GM08714 (cell line): ENCODE measurements around the gene PEX11B.
A peak's percentile ranks its signal among the peaks of the same experiment; 100 is the strongest.

Experiments used
- H3K4me3 ChIP-seq: fragments of 200-500 bp; sonication (Bioruptor generic); 2 replicates; pipeline ENCODE4 v1.5.1; 2014; ENCODE audit warnings: mild to moderate bottlenecking, low read length, inconsistent platforms
- ZNF274 ChIP-seq: IDR thresholded peaks from 2 replicates; pipeline ENCODE4 v1.6.1; 2012; ENCODE audit warnings: mild to moderate bottlenecking, low read depth, low read length

Gene PEX11B

DNA sequence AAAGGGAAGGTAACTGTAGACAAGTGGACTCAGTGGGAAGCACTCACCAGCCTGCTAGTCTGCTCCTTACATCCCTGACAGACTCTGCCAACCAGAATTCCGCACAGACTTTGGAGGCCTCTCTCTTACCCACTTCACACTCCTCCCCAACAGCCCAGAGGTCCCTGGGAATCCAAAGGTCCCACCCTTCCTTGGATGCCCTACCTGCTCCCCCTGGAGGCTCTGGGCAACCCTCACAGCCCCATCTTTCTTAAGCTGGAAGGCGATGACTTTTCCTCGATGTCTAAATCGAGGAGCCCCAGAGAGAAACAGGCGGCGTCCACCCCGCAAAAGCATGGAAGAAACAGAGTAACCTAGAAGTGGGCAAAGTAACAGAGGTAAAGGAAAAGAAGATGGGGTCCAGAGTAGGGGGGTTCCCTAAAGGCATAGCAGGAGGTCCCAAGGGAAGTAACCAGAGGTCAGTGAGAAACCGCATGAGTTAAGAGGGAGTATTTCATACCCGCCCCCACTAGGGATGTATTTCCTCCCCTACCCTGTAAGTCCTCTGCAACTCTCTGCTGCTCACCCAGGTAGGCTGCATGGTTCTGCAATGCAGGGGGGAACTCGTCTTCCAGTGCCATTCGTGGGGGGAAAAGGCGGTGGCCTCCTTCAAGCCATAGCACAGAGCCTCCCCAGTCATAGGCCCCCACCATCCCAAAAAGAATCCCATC is 17.1 kb downstream of the PEX11B start:
- TF ChIP-seq ZNF274 = no peak
- no peak overlapping the region for H3K4me3 ChIP-seq

DNA sequence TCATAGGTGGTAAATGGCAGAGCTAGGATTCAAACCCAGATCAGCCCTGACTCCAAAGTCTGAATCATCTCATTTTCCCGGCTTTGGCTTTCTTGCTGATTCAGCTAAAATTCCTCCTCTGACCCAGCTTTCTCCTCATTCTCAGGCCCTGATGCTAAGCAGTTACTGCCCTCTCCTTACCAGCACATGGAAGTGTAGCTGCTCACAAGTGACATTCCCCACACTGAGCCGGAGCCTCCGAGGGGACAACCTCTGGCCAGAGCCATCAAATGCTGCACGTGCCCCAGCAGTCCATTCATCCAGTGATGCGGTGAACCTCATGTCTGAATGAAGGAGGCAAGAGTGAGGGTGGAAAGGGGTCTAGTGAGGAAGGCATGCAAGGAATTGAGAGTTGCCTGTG is 19.8 kb downstream of the PEX11B start:
- no peak overlapping the region for H3K4me3 ChIP-seq
- TF ChIP-seq ZNF274 = no peak

GRCh38 chr1:145897969-145898368 is 20.5 kb downstream of the PEX11B start:
- no peak for TF ChIP-seq ZNF274
- no peak overlapping the region for H3K4me3 ChIP-seq

- no peak overlapping the region for H3K4me3 ChIP-seq
- no peak for TF ChIP-seq ZNF274
Measured at GRCh38 chr1:145895471-145895870, 23.0 kb downstream of the PEX11B start.

DNA sequence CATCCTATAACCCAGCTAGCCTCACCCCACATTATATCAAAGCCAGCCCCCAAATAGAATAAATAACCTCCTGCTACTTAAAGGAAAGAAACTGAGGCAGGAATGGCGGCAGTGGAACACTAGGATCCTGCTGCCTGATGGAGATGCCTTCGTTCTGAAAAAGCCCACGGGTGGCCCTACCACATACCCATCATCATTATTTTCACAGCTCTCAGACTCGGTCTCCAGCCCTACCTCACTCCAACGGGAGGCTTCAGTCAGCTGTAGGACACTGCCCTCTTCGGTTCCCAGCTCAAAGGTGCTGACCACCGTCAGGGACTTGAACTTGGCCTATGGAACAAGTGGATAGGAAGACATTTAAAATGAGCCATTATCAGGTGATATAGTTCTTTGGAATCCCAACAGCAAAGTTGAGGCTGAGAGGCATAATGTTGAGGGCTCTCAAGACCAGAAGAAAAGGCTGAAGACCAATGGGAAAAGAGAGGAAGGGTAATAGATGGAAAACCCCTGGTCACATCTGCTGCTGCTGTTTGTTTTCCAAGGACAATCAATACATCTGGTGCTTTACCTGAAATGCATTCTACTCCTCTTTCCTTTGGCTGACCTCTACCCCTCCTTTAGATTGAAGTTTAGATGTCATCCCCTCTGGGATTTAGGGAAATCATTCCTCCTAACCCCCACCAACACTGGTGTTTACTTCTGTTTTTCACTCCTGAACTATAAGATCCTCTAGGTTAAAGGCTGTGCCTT is 25.0 kb downstream of the PEX11B start:
- no peak overlapping the region for H3K4me3 ChIP-seq

DNA sequence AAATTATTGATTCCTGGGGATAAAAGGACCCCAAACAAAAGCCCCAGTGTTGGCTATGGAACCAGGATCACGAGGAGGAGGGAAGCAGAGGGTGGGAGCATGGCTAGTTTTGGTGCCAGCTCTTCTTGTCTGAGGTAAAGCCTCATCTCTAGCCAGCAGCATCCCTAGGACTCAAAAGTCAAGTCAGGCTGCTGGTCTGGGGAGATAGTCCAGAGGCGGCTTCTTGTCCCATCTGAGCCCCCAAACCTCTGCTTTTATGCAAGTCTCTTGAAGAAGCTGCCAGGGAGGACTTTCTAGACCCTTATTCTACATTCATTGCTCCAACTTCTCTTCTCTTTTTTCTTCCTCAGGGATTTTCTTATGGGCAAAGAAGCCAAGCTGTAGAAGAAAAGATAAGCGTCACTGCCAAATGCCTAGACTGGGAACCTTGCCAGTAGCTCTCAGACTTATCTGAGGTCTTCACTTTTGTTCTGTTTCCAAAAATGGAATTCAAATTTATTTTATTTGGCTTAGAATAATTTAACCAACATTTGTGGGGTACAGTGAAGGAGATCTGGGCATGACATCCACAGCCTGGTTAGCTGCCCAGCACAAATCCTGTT is 25.9 kb downstream of the PEX11B start:
- no peak overlapping the region for H3K4me3 ChIP-seq
- no peak for TF ChIP-seq ZNF274

More for the DNA sequence above, 25.0 kb downstream of the PEX11B start:
- no peak for TF ChIP-seq ZNF274

DNA sequence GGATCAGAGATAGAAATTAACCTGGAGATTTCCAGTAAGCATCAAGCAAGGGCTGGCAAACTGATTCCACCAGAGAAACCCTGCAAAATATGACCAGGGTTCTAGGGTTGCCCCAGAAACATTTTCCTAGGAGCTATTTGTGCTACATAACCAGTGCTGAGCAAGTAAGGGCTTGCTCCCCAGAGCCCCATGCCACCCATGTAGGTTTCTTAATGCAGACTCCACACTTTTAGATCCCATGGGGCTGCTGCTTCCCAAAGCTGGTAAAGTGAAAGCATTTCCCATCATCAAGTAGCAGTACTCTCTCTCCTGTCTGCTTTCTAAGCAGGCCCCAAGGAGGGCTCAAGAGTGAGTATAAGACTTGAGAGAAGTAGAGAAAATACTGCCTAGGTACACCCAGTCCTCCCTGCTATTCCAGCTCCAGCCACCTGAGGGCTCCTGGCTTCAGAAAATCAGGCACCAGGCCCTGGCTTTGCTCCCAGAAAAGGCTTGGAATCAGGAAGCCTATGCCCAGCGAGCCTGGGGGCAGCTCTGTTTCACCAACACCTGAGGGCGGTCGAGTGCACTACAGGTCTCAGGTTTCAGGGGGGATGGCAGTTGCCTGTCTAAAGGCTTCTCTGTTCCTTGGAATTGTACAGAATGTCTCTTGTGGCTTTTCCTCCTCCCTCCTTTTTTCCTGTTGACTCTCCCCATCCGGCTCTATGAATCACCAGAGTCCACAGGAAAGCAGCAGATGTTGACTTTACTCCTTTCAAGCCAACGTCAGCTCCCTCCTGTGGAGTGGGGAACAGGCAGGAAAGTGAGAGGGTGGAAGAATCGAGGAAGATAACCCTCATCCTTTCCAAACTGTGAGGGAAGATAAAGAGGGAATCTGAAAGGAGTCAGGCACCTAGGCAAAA is 26.7 kb downstream of the PEX11B start:
- H3K4me3 ChIP-seq = no peak overlapping the region
- no peak for TF ChIP-seq ZNF274

- no peak overlapping the region for H3K4me3 ChIP-seq
- TF ChIP-seq ZNF274 = no peak
Measured at GRCh38 chr1:145891143-145891542, 27.4 kb downstream of the PEX11B start.

DNA sequence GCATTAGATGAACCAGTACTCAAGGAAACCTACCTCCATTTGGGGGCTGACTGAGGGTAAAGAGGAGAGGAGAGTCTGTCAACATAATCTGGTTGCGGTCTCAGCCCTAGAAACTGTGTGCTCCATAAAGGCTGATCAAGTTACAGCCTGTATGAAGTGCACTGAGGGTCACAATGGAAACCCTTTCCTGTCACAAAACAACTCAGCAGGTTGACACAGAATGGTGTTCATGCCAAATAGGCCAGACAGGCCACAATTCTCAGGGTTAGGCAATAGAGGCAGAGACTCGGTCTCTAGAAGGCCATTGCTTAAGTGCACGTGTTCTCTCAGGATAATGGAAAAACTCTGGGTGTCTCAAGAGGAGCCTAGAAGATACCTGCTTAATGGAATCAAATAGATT is 28.8 kb downstream of the PEX11B start:
- TF ChIP-seq ZNF274 = no peak

GRCh38 chr1:145887631-145888030 is 30.9 kb downstream of the PEX11B start:
- no peak for TF ChIP-seq ZNF274
- no peak overlapping the region for H3K4me3 ChIP-seq

More for the DNA sequence above, 28.8 kb downstream of the PEX11B start:
- no peak overlapping the region for H3K4me3 ChIP-seq

DNA sequence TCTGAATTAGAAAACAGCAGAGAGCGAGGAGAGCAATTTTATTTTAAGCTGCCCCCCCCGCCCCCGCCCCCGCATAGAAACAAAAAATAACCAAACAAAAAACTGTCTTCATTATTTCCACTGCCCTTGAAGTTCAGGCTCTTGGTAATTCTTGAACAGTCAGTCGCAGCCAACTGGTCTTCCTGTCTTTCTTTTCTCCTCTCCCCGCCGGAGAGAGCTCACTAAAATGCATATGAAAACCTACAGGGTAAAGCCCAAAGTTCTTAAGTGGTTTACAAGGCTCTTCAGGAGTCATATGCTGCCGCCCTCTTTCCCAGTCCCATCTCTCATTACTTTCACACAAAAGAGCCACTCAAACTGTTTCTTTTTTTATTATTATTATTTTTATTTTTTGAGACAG is 31.7 kb downstream of the PEX11B start:
- no peak overlapping the region for H3K4me3 ChIP-seq
- TF ChIP-seq ZNF274 = no peak

DNA sequence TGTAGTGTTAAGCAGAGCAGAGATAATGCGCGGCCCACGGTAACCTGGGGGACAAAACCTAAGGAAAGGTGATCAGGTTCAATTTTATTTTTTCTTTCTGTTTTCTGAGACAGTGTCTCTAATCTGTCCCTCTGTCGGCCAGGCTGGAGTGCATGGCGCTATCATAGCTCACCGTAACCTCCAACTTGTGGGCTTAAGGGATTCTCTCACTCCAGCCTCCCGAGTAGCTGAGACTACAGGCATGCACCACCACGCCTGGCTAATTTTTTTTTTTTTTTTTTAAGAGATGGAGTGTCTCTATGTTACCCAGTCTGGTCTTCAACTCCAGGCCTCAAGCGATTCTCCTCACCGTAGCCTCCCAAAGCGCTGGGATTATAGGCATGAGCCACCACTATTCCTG is 32.1 kb downstream of the PEX11B start:
- H3K4me3 ChIP-seq = no peak overlapping the region; the same call in 1 of the 2 replicates
- TF ChIP-seq ZNF274 = no peak

GRCh38 chr1:145885738-145886287 is 32.7 kb downstream of the PEX11B start, which contains the start of gene ANKRD35:
TSS of gene ANKRD35 (minus strand) at chr1:145885866. CDS start at chr1:145885758, 108 bp downstream.
- no peak for TF ChIP-seq ZNF274

More at GRCh38 chr1:145885738-145886287, 32.7 kb downstream of the PEX11B start, which contains the start of gene ANKRD35:
- peak within 1 kb of the TSS; percentile 57; the same call in 1 of the 2 replicates for H3K4me3 ChIP-seq
